ES-I3 (cell line): ENCODE data around the gene WDFY2.

ENCODE experiments used
- H3K36me3 ChIP-seq: 2 replicates; pipeline ENCODE4 v1.6.1; 2013; ENCODE audit warnings: mild to moderate bottlenecking, low read length, control low read depth, moderate library complexity; ENCODE audit not compliant: insufficient read depth
- H3K4me1 ChIP-seq: 2 replicates; pipeline ENCODE4 v1.6.1; 2013; ENCODE audit warnings: mild to moderate bottlenecking, control low read depth, low read length; ENCODE audit not compliant: insufficient read depth
- H3K9ac ChIP-seq: 2 replicates; pipeline ENCODE4 v1.6.1; 2013; ENCODE audit warnings: low read depth, mild to moderate bottlenecking, low read length, moderate library complexity
- H3K9me3 ChIP-seq: 2 replicates; pipeline ENCODE4 v1.6.1; 2013; ENCODE audit warnings: mild to moderate bottlenecking, low read length, moderate library complexity; ENCODE audit not compliant: control insufficient read depth, insufficient read depth

WDFY2 gene

DNA sequence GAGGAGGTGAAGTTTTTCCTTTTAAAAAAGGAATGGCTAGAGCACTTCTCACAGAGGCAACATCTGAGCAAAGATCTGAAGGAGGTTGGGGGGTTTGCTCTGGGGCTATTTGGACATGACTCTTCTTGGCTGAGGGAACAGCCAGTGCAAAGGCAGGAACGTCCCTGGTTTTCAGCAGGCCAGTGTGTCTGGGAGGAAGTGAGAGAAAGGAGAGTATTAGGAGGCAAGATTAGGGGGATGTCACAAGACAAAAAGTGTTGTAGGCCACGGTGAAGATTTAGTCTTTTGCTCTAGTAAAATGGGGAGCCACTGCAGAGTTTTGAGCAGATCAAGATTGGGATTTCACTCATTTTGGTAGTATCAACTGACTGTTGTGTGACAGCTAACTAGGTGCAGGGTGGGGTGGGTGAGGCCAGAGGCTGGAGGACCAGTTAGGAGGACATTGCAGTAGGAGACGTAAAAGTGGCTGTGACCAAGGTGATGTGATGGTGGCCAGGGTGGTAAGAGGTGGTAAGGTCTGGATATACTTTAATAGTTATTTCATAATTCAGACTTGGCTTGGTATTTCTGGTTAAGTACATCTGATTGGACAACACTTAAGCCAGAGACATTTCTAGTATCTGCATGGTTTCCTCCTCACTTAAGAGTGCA lies 40.6 kb downstream of the WDFY2 start:
- Histone ChIP-seq H3K36me3 (no peaks in the 10 kb centered on the region), H3K9ac (no peak overlapping the region), H3K4me1 (peaks cover 7% of the 10 kb centered on the region; the same call in 1 of the 2 replicates), H3K9me3 (no peaks in the 10 kb centered on the region)

DNA sequence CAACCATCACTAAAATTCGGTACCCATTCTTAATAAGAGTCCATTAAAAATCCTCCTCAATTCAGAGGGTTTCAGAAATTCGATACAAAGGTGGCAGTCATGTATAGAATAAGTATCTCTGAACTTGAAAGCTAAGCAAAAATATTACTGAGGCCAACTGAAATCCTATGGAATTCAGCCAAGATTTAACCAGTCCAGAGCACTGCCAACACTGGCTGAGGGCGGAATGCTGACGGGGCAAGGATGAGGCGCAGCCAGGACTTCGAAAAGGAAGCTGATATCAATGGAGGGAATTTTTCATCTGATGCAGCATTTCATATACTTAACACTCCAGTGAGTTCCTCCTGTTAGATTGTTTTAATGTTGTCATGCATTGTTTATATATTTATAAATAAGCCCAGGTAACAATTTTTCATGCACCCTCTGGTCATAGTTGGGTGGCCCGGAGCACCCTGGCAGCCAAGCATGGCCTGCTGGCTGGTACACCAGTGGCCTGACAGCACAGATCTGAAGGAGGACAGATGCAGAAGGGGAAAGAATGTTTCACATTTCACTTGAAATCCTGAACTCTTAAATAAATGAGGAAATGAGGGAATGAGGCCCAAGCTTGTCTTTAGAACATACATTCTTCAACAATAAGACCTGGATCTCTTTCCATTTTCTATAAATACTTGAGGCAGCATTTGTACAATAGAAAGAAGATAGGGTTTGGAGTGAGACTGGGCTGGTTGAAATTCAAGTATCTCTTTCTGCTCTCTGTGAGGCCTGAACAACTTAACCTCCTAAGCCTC lies 41.5 kb downstream of the WDFY2 start:
- Histone ChIP-seq H3K9me3 (no peaks in the 10 kb centered on the region), H3K9ac (no peak overlapping the region), H3K36me3 (no peaks in the 10 kb centered on the region), H3K4me1 (peaks cover 7% of the 10 kb centered on the region; the same call in 1 of the 2 replicates)

DNA sequence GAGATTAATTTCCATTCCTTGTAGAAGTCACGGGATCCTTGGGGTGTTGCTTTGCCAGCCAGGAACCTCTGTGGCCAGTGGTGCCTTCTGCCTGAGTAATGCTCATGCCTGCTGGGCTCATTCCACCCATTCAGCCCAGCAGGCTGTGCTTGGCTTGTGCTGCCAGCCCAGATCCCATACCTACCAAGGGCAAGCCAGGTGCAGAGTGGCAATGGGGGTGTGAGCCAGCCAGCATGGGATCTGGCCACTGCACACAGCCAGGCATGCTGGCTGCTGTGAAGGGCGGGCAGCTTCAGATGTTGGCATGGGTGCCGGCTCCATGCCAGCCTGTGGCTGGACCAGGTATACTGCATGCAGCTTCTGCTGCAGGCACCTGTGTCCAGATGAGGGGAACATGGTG lies 42.5 kb downstream of the WDFY2 start:
- H3K4me1 ChIP-seq, result peaks cover 3% of the 10 kb centered on the region; the same call in 1 of the 2 replicates
- H3K9me3 ChIP-seq, result no peaks in the 10 kb centered on the region
- no peaks in the 10 kb centered on the region for H3K36me3 ChIP-seq
- no peak overlapping the region for H3K9ac ChIP-seq

DNA sequence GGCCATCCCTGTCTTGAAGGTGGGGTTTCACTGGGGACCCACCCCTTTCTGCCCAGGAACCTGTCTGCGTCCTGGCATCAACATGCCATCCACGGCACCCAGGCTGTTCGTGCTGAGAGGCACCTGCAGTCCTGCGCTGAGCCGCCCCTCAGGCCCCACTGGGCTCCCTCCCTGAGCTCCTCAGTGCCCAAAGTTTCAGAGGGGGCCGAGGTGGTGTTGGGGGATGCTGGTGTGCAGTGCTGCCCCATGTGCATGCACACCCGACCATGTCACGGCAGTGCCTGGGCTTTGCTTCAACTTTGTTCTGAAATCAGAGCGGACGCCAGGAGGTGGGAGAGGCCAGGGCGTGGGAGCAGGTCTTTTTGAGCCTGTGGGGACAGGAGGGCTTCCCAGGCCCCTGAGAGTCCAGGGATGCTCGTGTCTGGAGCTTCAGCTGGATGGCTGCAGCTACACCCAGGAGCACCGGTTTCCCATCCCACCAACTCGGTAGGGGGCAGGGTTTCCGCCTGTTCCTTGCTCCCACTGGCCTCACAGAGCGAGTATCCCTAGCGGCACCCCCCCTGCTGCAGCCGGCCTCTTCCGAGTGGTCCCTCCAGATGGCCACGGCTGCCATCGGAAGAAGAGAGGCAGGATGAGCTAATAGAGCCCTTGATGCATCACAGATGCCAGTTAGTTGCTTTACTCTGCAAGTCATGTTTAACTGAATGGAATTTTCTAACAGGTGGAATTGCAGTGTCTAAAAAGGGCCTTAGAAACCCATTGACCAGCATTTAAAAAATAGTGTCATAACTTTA lies 44.0 kb downstream of the WDFY2 start:
- Histone ChIP-seq H3K9ac (no peak overlapping the region), H3K36me3 (no peaks in the 10 kb centered on the region), H3K4me1 (peaks cover 11% of the 10 kb centered on the region), H3K9me3 (no peaks in the 10 kb centered on the region)

DNA sequence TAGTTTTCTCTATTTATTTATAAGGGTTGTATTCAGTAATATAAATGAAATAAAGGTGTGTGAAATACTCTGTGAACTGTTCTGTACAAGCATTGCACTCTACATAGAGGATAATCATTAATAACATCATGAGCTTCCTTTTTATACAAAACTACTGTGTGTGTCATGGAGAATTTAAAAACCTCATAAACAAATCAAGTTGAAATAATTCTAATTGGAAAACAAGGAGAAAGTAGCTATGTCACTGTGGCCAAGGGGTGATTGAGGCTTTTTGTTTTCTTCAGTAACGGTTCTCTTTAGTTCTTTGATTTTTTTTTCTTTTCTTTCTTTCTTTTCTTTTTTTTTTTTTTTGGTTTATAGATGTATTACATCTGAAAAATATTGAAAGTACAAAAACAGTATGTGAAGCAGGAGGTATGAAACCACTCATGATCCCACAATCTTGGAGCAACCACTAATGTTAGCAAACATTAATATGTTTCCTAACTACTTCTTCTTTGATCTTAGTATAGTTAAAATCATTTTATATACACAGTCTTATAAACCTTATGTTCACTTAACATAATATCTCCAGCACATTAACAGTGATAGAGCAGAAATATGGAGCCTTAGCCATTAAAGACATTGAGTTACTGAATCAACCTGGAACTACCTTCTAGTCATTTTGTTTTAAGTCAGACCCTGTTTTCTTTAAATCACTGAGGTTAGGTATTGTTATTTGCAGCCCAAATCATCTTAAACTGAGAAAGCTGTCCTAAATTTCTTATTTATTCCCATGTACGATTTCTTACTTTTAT lies 45.4 kb downstream of the WDFY2 start:
- Histone ChIP-seq H3K9ac (no peak overlapping the region), H3K4me1 (peaks cover 14% of the 10 kb centered on the region), H3K9me3 (no peaks in the 10 kb centered on the region), H3K36me3 (no peaks in the 10 kb centered on the region)

DNA sequence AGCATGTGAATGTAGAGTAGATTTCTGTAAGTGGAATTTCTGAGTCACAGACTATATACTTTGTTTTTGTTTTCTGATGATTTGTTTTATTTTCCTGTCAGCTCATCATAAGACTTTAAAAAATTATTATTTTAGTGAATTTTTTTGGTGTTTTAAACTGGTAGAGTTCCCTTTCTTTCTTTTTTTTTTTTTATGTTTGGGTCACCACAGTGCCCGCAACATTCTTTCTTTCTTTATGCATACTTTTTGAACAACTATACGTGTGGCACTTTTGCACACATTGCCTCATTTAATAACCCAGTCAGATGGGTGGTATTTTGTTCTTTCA lies 46.0 kb downstream of the WDFY2 start:
- no peaks in the 10 kb centered on the region for H3K36me3 ChIP-seq
- no peaks in the 10 kb centered on the region for H3K9me3 ChIP-seq
- peaks cover 15% of the 10 kb centered on the region for H3K4me1 ChIP-seq
- no peak overlapping the region for H3K9ac ChIP-seq

DNA sequence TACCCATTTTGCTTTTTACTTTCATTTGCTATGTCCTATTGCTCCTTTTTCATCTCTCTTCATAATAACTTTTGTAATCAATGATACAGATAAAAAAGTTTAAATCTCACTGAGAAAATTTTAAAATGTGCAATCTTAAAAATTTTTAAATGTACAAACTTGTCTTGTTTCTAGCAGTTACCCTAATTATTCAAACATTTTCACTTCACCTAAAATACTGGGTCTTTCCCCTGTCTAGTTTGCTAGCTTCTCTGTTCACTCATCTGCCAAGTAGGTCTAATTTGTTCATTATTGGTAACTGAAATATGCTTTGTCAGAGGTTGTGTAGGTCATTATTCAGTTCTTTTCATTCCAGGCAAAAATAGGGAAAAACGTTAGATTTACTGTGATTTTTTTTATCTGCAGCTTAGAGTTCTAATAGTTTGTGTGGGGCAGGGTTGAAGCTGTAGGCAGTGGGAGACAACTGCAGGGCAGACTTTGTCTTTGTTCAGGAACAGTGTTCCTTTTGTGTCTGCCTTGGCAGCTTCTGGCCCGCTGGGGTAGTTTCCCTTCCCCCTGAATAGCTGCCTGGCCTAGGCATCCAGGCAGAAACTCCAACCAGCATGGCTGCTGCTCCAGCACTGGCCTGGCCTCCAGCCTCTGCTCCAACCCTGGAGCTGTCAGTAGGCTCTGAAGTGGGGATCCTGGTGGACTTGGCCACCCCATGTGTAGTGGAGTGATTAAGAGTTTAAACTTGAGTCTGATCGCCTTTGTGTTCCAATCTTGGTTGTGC lies 48.5 kb downstream of the WDFY2 start:
- no peaks in the 10 kb centered on the region for H3K36me3 ChIP-seq
- H3K4me1 ChIP-seq, result peaks cover 41% of the 10 kb centered on the region
- H3K9me3 ChIP-seq, result no peaks in the 10 kb centered on the region
- no peak overlapping the region for H3K9ac ChIP-seq

DNA sequence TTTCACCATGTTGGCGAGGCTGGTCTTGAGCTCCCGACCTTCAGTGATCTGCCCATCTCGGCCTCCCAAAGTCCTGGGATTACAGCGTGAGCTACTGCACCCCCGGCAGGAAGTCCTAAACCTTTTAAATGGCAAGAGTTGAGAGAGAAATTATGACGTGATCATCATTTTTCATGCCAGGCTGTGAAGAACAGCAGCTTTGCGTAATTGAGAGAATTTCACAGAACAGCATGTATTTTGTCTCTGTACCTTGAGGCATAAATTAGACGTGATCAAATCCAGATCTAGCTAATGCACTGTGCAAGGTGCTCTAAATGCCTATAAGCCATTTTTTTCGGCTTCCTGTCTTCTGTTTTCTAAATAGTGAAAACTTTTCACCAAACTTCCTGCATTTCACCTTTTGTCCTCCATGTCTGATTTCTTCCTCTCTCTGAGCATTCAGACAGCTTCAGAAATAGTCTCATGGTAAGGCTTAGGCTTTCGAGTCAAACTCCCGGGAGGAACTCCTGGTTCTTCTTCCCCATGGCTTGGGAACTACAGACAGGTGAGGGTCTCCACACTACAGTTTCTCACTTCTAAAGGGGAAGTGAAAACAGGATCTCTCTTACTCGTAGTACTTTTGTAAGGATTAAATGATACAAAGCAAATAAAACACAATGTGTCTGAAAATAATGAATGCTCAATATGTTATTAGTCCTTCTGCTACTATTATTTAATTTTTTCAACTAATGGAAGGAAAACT lies 51.0 kb downstream of the WDFY2 start:
- Histone ChIP-seq H3K9ac (no peak overlapping the region), H3K9me3 (no peaks in the 10 kb centered on the region), H3K4me1 (peaks cover 55% of the 10 kb centered on the region)

DNA sequence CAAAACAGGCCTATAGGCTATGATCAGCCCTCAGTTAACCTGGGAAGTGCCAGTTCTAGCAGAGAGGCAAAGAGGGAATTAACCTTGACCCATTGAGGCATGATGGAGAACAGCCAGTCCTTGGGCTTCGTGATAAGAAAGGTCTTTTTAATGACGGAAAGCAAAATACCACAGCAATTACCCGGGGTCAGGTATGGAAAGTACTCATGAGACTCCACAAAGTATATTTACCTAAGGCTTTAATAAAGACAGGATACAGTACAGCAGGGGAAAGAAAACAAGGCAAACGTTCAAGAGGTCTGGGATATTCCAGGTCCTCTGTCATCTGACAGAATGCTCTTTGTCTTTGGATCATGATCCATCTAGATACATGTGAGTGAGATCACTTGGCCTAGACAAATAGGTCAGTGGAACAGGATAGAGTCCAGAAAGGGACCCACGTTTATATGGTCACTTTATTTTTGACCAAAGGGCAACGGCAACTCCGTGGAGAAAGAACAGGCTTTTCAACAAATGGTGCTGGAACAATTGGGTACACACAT lies 52.2 kb downstream of the WDFY2 start:
- H3K36me3 ChIP-seq, result no peaks in the 10 kb centered on the region
- peaks cover 55% of the 10 kb centered on the region for H3K4me1 ChIP-seq
- H3K9ac ChIP-seq, result no peak overlapping the region
- H3K9me3 ChIP-seq, result no peaks in the 10 kb centered on the region

More for the DNA sequence above, 51.0 kb downstream of the WDFY2 start:
- H3K36me3 ChIP-seq, result no peaks in the 10 kb centered on the region

DNA sequence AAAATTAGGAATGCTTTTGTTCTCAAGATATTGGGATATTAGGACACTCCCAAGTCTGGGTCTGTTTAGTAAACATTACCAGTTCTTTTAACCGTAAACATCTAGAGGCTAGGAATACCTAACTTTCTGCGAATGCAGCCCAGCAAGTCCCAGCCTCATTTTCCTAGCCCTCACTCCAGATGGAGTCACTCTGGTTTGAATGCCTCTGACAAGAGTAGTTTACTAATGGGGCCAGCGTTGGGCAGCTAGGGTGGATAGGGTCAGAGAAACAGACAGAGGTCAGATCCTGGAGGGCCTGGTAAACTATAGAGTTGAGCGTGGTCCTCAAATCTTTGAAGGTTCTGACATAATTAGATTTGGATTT lies 53.6 kb downstream of the WDFY2 start:
- H3K9me3 ChIP-seq, result no peaks in the 10 kb centered on the region
- peaks cover 49% of the 10 kb centered on the region for H3K4me1 ChIP-seq
- no peaks in the 10 kb centered on the region for H3K36me3 ChIP-seq
- no peak overlapping the region for H3K9ac ChIP-seq

DNA sequence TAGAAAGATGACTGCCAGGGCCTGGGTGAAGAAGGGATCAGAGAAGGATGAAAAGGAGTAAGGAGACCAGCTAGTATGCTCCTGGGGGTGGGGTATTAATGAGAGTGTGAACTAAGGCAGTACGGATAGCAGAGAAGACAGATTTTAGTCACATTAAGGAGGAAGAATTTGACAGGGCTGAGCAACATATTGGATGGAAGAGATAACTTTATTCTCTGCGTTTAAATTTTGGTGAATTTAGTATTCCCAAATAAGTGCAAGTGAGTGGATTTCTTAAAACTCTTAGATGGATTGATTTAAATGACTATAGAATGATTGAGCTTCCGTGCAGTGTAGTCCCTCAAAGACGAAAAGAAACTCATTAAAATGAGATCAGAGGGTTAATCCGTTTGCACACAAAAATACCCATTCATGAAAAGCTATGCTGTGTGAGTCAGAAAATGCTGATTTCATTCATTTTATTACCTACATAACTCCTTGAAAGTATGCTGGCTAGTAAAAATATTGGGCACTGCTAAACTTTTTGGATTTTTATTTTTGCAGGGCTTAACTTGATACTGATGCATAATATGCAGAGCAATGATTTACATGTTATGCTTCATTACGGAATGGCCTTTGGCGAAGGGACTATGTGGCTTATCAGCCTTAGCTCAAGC lies 54.1 kb downstream of the WDFY2 start:
- Histone ChIP-seq H3K4me1 (peaks cover 49% of the 10 kb centered on the region), H3K9me3 (no peaks in the 10 kb centered on the region), H3K9ac (no peak overlapping the region), H3K36me3 (no peaks in the 10 kb centered on the region)

DNA sequence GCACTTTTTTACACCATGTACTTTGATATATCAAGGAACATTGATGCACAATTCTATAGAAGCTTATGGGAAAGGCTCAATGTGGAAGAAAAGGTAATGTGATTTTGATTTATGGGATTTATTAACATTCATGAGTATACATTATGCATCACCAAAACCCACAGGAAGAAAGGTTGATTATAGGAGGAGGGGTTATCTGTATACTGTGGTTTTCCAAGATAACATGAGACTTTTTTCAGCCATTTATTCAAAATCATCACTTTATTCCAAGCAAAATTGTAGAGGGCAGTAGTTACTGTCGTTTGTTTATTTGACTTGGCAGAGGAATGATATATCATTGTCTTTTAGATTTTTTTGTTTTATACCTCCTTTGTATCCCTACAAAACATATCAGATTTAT lies 54.9 kb downstream of the WDFY2 start:
- Histone ChIP-seq H3K9me3 (no peaks in the 10 kb centered on the region), H3K36me3 (no peaks in the 10 kb centered on the region), H3K4me1 (peaks cover 55% of the 10 kb centered on the region), H3K9ac (no peak overlapping the region)
